Subcutaneous abdominal adipose tissue (tissue), 5 donors: ENCODE measurements around the gene APOL2.
"Not testable (repeated sequence)": the region's sequence is repeated elsewhere in the genome, so short reads cannot be mapped to it uniquely, and the experiment has no call there.

Experiments
- H3K27ac ChIP-seq: one replicate; pipeline ENCODE4 v1.7.0; 2013; ENCODE audit warnings: low read depth, mild to moderate bottlenecking, inconsistent platforms, low read length, moderate library complexity
- H3K27me3 ChIP-seq, 5 donors: one replicate each; pipeline ENCODE4 v1.7.0; 2013; ENCODE audit warnings: low read length in 5 of 5, inconsistent platforms in 1 of 5; ENCODE audit not compliant: control insufficient read depth in 5 of 5, insufficient read depth in 4 of 5
- H3K36me3 ChIP-seq, 5 donors: one replicate each; pipeline ENCODE4 v1.7.0; 2013; ENCODE audit warnings: low read length in 5 of 5; ENCODE audit not compliant: control insufficient read depth in 5 of 5, insufficient read depth in 5 of 5
- H3K4me1 ChIP-seq, 5 donors: one replicate each; pipeline ENCODE4 v1.7.0; 2013; ENCODE audit warnings: low read length in 5 of 5, mild to moderate bottlenecking in 3 of 5, moderate library complexity in 1 of 5; ENCODE audit not compliant: control insufficient read depth in 5 of 5, insufficient read depth in 5 of 5
- H3K4me3 ChIP-seq, 5 donors: one replicate each; pipeline ENCODE4 v1.7.0; 2013; ENCODE audit warnings: low read length in 5 of 5, low read depth in 1 of 5
- H3K9ac ChIP-seq, 5 donors: one replicate each; pipeline ENCODE4 v1.7.0; 2013; ENCODE audit warnings: low read length in 5 of 5, mild to moderate bottlenecking in 4 of 5, moderate library complexity in 3 of 5
- H3K9me3 ChIP-seq, 5 donors: one replicate each; pipeline ENCODE4 v1.7.0; 2013; ENCODE audit warnings: low read length in 5 of 5; ENCODE audit not compliant: control insufficient read depth in 5 of 5
- donor health status: healthy.
- donor health status: healthy.
- donor health status: healthy.
- donor health status: healthy.
- donor health status: healthy.

The APOL2 gene

GRCh38 chr22:36203441-36203840, 35.9 kb downstream of the APOL2 start:
- H3K9me3 ChIP-seq, H3K27me3 ChIP-seq, H3K9ac ChIP-seq, H3K36me3 ChIP-seq, H3K4me3 ChIP-seq, H3K27ac ChIP-seq: not testable (repeated sequence)
- H3K4me1 ChIP-seq: peaks cover 7 to 42% (median 12%) of the 10 kb centered on the region in 5 donors

DNA sequence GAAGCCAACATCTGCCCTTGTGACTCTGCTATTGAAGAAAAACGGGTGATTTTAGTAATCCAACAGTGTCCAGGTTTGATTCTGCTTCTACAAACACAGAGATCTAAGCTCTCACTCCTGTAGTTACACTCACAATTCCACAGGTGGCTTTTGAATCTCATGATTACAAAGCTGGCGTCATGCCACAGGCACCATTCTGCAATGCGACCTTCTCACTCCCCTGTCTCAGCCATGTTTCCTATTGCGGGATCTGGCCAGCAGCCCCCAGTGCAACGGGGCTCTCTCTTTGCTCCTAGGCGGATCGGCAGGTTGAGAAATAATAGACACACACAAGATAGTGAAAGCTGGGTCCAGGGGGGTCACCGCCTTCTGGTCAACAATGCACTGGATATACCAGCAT, 36.4 kb downstream of the APOL2 start:
- H3K4me3 ChIP-seq: not testable (repeated sequence)

DNA sequence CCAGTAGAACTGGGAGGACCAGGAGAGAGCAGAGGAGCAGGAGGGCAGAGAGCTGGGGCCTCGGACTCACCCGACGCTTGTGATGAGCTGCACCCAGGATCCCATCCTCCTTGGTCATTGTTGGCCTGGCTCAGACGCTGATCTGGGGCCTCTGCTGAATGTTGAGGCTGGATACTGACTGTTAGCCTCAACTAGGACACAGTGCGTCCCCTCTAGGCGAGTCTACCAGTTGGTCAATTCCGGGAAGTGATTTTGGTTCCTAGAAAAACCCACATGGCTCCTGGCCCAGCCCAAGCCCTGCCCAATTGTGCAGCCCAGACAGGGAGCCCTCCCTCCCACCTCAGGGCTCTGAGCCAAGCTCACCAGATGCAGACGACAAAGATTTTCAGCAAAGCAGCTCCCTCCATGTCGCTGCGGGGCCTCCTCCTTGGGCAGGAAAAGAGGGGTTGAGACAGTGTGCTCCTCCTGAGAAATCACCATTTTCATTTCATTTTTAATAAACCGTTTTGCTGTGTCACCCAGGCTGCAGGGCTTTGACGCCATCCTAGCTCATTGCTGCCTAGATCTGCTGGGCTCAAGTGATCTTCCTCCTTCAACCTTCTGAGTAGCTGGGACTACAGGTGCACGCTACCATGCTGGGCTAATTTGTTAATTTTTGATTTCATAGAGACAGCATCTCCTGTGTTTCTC, 37.6 kb downstream of the APOL2 start, which contains the start of gene APOL4:
Gene APOL4 (minus strand): TSS at position 180 of the 690 bp plus-strand sequence. CDS start 75 bp downstream, at position 105.
- H3K9ac ChIP-seq: peak within 1 kb of the TSS in 2 of 5 donors; percentile 48 to 55
- no peaks in the 10 kb centered on the region for H3K9me3 ChIP-seq
- peak within 1 kb of the TSS; percentile 83 for H3K27ac ChIP-seq
- peak within 1 kb of the TSS; percentile 33 to 73 (median 51) for H3K4me3 ChIP-seq
- H3K4me1 ChIP-seq: peaks cover 14 to 51% (median 23%) of the 10 kb centered on the region in 5 donors
- no peaks in the 10 kb centered on the region for H3K36me3 ChIP-seq
- H3K27me3 ChIP-seq: no peaks in the 10 kb centered on the region

More for the DNA sequence above, 36.4 kb downstream of the APOL2 start:
- not testable (repeated sequence) for H3K36me3 ChIP-seq, H3K27ac ChIP-seq, H3K27me3 ChIP-seq, H3K9ac ChIP-seq, H3K9me3 ChIP-seq
- H3K4me1 ChIP-seq: peaks cover 9 to 43% (median 12%) of the 10 kb centered on the region in 5 donors

- H3K9me3 ChIP-seq, H3K9ac ChIP-seq, H3K36me3 ChIP-seq, H3K27me3 ChIP-seq: not testable (repeated sequence)
- Histone ChIP-seq H3K4me1 (peaks cover 16 to 57% (median 27%) of the 10 kb centered on the region in 5 donors), H3K4me3 (peak overlapping the region in 4 of 5 donors; percentile 44 to 73 (median 62)), H3K27ac (peak overlapping the region; percentile 83)
These were observed 38.3 kb downstream of the APOL2 start for GRCh38 chr22:36201025-36201424.

DNA sequence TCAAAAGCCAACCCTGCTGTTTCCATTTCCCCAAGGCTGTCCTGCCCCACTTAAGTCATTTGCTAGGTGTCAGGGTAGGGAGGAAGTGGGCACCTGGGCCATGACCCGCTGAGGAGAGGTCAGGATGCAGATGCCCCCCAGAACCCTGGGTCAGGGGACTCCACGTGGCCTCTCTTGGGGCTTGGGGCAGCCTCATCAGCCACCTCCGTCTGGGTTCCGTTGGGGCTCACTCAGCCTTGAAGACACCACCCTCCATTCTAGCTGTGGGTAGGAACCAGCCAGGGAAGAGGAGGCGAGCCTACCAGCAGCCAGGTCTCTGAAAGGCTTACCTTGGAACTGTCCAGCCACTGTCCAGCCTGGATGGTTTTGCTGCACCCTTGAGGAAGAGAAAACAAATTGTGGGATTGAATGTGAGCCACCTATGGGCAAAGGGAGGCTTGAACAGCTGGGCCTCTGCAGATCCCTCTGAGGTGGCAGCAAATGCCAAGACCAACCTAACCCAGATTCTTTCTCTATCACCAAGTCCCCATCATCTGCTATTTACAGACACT, 40.3 kb downstream of the APOL2 start:
- Histone ChIP-seq H3K27ac (peak overlapping the region; percentile 52), H3K36me3 (peaks cover 0 to 9% (median 0%) of the 10 kb centered on the region in 5 donors), H3K9me3 (no peaks in the 10 kb centered on the region), H3K4me3 (no peak overlapping the region), H3K27me3 (no peaks in the 10 kb centered on the region), H3K9ac (no peak overlapping the region), H3K4me1 (peaks cover 16 to 65% (median 27%) of the 10 kb centered on the region in 5 donors)

GRCh38 chr22:36198536-36198935, 40.8 kb downstream of the APOL2 start:
- Histone ChIP-seq H3K27me3 (no peaks in the 10 kb centered on the region), H3K4me1 (peaks cover 16 to 65% (median 27%) of the 10 kb centered on the region in 5 donors), H3K9me3 (no peaks in the 10 kb centered on the region), H3K9ac (no peak overlapping the region), H3K36me3 (peaks cover 0 to 12% (median 0%) of the 10 kb centered on the region in 5 donors), H3K4me3 (no peak overlapping the region), H3K27ac (peak overlapping the region; percentile 52)

DNA sequence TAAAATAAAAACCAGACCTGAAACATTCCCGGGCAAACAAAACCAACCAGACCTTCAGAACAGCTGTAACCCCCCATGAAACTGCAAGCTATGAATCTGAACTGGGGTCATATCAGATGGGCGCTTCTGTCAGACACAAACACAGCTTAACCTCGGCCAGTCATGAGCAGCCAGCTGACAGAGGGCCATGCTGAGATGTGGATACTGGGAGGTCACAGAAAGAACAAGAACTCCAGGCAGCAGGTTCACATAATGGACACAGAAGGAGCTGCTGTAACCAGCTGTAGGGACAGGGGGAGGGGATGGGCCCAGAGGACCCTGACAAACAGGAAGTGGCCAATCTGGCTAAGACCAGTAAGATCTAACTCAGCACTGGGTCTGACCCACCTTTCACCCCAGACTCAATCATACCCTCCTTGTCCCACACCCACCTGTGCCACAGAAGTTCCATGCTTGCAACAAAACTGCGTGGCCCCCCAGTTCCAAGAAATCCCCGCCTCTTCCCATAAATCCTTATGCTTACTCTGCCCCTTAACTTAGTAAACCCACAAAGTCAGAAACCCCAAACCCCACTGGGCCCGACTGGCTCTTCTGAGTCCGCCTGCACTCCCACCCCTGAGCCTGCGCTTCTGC, 41.7 kb downstream of the APOL2 start:
- H3K27ac ChIP-seq: peak overlapping the region; percentile 52
- H3K4me1 ChIP-seq: peaks cover 14 to 61% (median 27%) of the 10 kb centered on the region in 5 donors
- no peak overlapping the region for H3K4me3 ChIP-seq
- peaks cover 0 to 19% (median 0%) of the 10 kb centered on the region in 5 donors for H3K36me3 ChIP-seq
- no peaks in the 10 kb centered on the region for H3K9me3 ChIP-seq
- H3K9ac ChIP-seq: peak overlapping the region in 1 of 5 donors; percentile 26
- no peaks in the 10 kb centered on the region for H3K27me3 ChIP-seq

DNA sequence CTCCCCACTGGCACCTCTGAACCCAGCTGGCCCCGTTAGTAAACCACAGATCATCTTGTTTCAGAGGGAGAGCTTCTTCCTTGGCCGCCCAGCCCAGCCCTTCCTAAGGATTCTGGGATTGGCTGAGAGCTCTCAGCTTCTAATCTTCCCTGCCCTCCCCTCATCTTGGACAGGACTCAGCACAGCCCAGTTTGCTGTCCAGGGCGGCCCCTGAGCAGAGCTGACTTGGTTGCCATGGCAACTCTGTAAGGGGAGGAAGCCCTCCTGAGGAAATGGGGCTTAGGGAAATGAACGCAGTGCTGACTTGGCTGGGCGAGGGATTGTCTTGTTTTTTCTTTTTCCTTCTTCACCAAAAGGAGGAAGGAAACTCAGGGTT, 42.3 kb downstream of the APOL2 start:
- no peak overlapping the region for H3K4me3 ChIP-seq
- H3K36me3 ChIP-seq: peaks cover 0 to 23% (median 0%) of the 10 kb centered on the region in 5 donors
- H3K4me1 ChIP-seq: peaks cover 12 to 59% (median 26%) of the 10 kb centered on the region in 5 donors
- H3K9me3 ChIP-seq: no peaks in the 10 kb centered on the region
- H3K27ac ChIP-seq: peak overlapping the region; percentile 52
- no peaks in the 10 kb centered on the region for H3K27me3 ChIP-seq
- H3K9ac ChIP-seq: no peak overlapping the region

- Histone ChIP-seq H3K27ac (peak overlapping the region; percentile 52), H3K9me3 (no peaks in the 10 kb centered on the region), H3K4me3 (no peak overlapping the region), H3K27me3 (no peaks in the 10 kb centered on the region), H3K36me3 (peaks cover 0 to 26% (median 2%) of the 10 kb centered on the region in 5 donors), H3K4me1 (peaks cover 12 to 54% (median 23%) of the 10 kb centered on the region in 5 donors), H3K9ac (no peak overlapping the region)
These were observed 42.9 kb downstream of the APOL2 start for GRCh38 chr22:36196254-36197064.
